WTC11 (cell line): Measurements from ENCODE around the gene RASEF. TPM values are rescaled to one million over a fixed set of nuclear protein-coding genes. Genes with fewer than 3 reads are reported as not detected.
A peak's percentile ranks its signal among the peaks of the same experiment; 100 is the strongest.

ENCODE experiments used
- ATAC-seq: fragments of 200-7000 bp; cut with Tn5 transposase; 2 replicates; pipeline ENCODE4 v1.10.0; 2021; ENCODE audit warnings: mild to moderate bottlenecking, moderate library complexity
- CTCF ChIA-PET: fragments of 300-600 bp; sonication (Branson Sonifier 250); formaldehyde crosslinking; loops from one replicate; lab custom pipeline; 2021; ENCODE audit warnings: antibody characterized with exemption; lab: Charles Lee
- POLR2A ChIA-PET: fragments of 350-600 bp; sonication (Branson Sonifier 250); formaldehyde crosslinking; loops from one replicate; lab custom pipeline; 2021; ENCODE audit warnings: antibody characterized with exemption; lab: Charles Lee
- DNase-seq: peaks from one replicate; pipeline ENCODE4 v3.0.0; 2021; ENCODE audit warnings: low spot score
- H3K27ac Mint-ChIP-seq: 2 replicates; pipeline ENCODE4 v1.8.0; 2021; ENCODE audit warnings: mixed read lengths
- H3K27me3 Mint-ChIP-seq: 2 replicates; pipeline ENCODE4 v1.8.0; 2021; ENCODE audit warnings: low read depth, mild to moderate bottlenecking, moderate library complexity, mixed read lengths
- H3K36me3 Mint-ChIP-seq: 2 replicates; pipeline ENCODE4 v1.8.0; 2021; ENCODE audit warnings: mixed read lengths
- H3K4me1 Mint-ChIP-seq: 2 replicates; pipeline ENCODE4 v1.8.0; 2022; ENCODE audit warnings: mixed read lengths
- H3K4me3 Mint-ChIP-seq: 2 replicates; pipeline ENCODE4 v1.8.0; 2021; ENCODE audit warnings: mild to moderate bottlenecking, moderate library complexity, mixed read lengths
- H3K9me3 Mint-ChIP-seq: 2 replicates; pipeline ENCODE4 v1.8.0; 2021; ENCODE audit warnings: mixed read lengths
- ESRRA ChIP-seq: sonication (generic); formaldehyde crosslinking; IDR thresholded peaks from 2 replicates; pipeline ENCODE4 v1.8.1; 2022; ENCODE audit warnings: mild to moderate bottlenecking, missing genetic modification reagents, borderline replicate concordance
- FOXP1 ChIP-seq: sonication (generic); formaldehyde crosslinking; IDR thresholded peaks from 2 replicates; pipeline ENCODE4 v1.8.0; 2022; ENCODE audit warnings: missing genetic modification reagents, mild to moderate bottlenecking, moderate library complexity, borderline replicate concordance
- HMGA2 ChIP-seq: fragments of 250-450 bp; sonication (Bioruptor Pico); IDR thresholded peaks from 2 replicates; pipeline ENCODE4 v1.4.0; 2021; ENCODE audit warnings: mild to moderate bottlenecking, moderate library complexity
- MYBL2 ChIP-seq: sonication (generic); formaldehyde crosslinking; IDR thresholded peaks from 2 replicates; pipeline ENCODE4 v1.8.1; 2023; ENCODE audit warnings: mild to moderate bottlenecking, moderate library complexity, missing genetic modification reagents
- NFATC4 ChIP-seq: fragments of 250-450 bp; sonication (Bioruptor Pico); IDR thresholded peaks from 2 replicates; pipeline ENCODE4 v1.9.0; 2021; ENCODE audit warnings: mild to moderate bottlenecking
- NFE2L1 ChIP-seq: sonication (generic); formaldehyde crosslinking; IDR thresholded peaks from 2 replicates; pipeline ENCODE4 v1.8.1; 2023; ENCODE audit warnings: missing genetic modification reagents
- NFYB ChIP-seq: sonication (generic); formaldehyde crosslinking; conservative IDR thresholded peaks from 2 replicates; pipeline ENCODE4 v1.8.0; 2022; ENCODE audit warnings: low read depth, missing genetic modification reagents
- NR3C1 ChIP-seq: sonication (generic); formaldehyde crosslinking; conservative IDR thresholded peaks from 2 replicates; pipeline ENCODE4 v1.8.1; 2023; ENCODE audit warnings: low read depth, mild to moderate bottlenecking, missing genetic modification reagents
- OVOL2 ChIP-seq: fragments of 250-450 bp; sonication (Bioruptor Pico); IDR thresholded peaks from 2 replicates; pipeline ENCODE4 v1.9.0; 2021; ENCODE audit warnings: mild to moderate bottlenecking, borderline replicate concordance
- RORB ChIP-seq: fragments of 250-450 bp; sonication (Bioruptor Pico); IDR thresholded peaks from 2 replicates; pipeline ENCODE4 v1.9.0; 2021; ENCODE audit warnings: mild to moderate bottlenecking
- SMAD3 ChIP-seq: sonication (generic); formaldehyde crosslinking; IDR thresholded peaks from 2 replicates; pipeline ENCODE4 v1.8.0; 2022; ENCODE audit warnings: missing genetic modification reagents, mild to moderate bottlenecking, borderline replicate concordance
- SP1 ChIP-seq: sonication (generic); formaldehyde crosslinking; conservative IDR thresholded peaks from 2 replicates; pipeline ENCODE4 v1.8.1; 2022; ENCODE audit warnings: missing genetic modification reagents
- ZNF138 ChIP-seq: sonication (generic); formaldehyde crosslinking; conservative IDR thresholded peaks from 2 replicates; pipeline ENCODE4 v1.8.1; 2022; ENCODE audit warnings: mild to moderate bottlenecking, moderate library complexity, missing genetic modification reagents
- ZNF317 ChIP-seq: sonication (generic); formaldehyde crosslinking; IDR thresholded peaks from 2 replicates; pipeline ENCODE4 v1.8.1; 2023; ENCODE audit warnings: low read depth, mild to moderate bottlenecking, moderate library complexity, missing genetic modification reagents, borderline replicate concordance
- total RNA-seq: library from RNA; stranded (reverse); gene quantifications from 3 replicates; pipeline ENCODE4 v1.2.3, GENCODE V29; 2021
- TF ChIP-seq, protein P1 (sequence below): sonication (generic); formaldehyde crosslinking; IDR thresholded peaks from 2 replicates; pipeline ENCODE4 v1.8.1; 2023; ENCODE audit warnings: mild to moderate bottlenecking, missing genetic modification reagents, moderate library complexity
- TF ChIP-seq, protein P2 (sequence below): sonication (generic); formaldehyde crosslinking; IDR thresholded peaks from 2 replicates; pipeline ENCODE4 v1.8.0; 2022; ENCODE audit warnings: mild to moderate bottlenecking, missing genetic modification reagents
- TF ChIP-seq, protein P3 (sequence below): fragments of 250-450 bp; sonication (Bioruptor Pico); IDR thresholded peaks from 2 replicates; pipeline ENCODE4 v1.9.0; 2021; ENCODE audit warnings: mild to moderate bottlenecking
- TF ChIP-seq, protein P4 (sequence below): sonication (generic); formaldehyde crosslinking; IDR thresholded peaks from 2 replicates; pipeline ENCODE4 v1.8.0; 2022; ENCODE audit warnings: mild to moderate bottlenecking, missing genetic modification reagents
- TF ChIP-seq, protein P5 (sequence below): fragments of 250-450 bp; sonication (Bioruptor Pico); IDR thresholded peaks from 2 replicates; pipeline ENCODE4 v2.1.2; 2022; ENCODE audit warnings: mild to moderate bottlenecking, moderate library complexity
- TF ChIP-seq, protein P6 (sequence below): sonication (generic); formaldehyde crosslinking; IDR thresholded peaks from 2 replicates; pipeline ENCODE4 v1.8.1; 2023; ENCODE audit warnings: mild to moderate bottlenecking, missing genetic modification reagents

RASEF gene
- total RNA-seq, 1 experiment from 2014 or later, result 6.5 TPM

DNA sequence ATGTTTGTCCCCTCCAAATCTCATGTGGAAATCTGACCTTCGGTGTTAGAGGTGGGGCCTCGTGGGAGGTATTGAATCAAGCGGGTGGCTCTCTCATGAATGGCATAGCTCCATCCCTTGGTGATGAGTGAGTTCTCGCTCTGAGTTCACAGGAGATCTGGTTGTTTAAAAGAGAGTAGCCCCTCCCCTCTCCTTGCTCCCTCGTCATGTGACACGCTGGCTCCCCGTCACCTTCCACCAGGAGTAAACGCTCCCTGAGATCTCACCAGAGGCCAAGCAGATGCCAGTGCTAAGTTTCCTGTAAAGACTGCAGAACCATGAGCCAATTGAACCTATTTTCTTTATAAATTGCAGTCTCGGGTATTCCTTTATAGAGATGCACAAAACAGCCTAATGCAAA, 74.5 kb downstream of the RASEF start:
- H3K36me3 Mint-ChIP-seq, result peaks cover 6% of the 10 kb centered on the region; the same call in 1 of the 2 replicates
- H3K27ac Mint-ChIP-seq, result no peak overlapping the region
- CTCF ChIA-PET, result no interaction called here
- DNase-seq, result peak; percentile 14
- H3K9me3 Mint-ChIP-seq, result no peaks in the 10 kb centered on the region
- H3K4me3 Mint-ChIP-seq, result no peak overlapping the region
- no peaks in the 10 kb centered on the region for H3K27me3 Mint-ChIP-seq
- TF ChIP-seq MYBL2 (CRISPR knock-in tag), result no peak
- TF ChIP-seq, protein P1, sequence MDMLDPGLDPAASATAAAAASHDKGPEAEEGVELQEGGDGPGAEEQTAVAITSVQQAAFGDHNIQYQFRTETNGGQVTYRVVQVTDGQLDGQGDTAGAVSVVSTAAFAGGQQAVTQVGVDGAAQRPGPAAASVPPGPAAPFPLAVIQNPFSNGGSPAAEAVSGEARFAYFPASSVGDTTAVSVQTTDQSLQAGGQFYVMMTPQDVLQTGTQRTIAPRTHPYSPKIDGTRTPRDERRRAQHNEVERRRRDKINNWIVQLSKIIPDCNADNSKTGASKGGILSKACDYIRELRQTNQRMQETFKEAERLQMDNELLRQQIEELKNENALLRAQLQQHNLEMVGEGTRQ, result peak; percentile 82
- TF ChIP-seq, protein P2, sequence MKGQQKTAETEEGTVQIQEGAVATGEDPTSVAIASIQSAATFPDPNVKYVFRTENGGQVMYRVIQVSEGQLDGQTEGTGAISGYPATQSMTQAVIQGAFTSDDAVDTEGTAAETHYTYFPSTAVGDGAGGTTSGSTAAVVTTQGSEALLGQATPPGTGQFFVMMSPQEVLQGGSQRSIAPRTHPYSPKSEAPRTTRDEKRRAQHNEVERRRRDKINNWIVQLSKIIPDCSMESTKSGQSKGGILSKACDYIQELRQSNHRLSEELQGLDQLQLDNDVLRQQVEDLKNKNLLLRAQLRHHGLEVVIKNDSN (CRISPR knock-in tag), result peak; percentile 47; the same call in 1 of the 2 replicates
- POLR2A ChIA-PET, result no interaction called here
- peak; percentile 90 for ATAC-seq
- H3K4me1 Mint-ChIP-seq, result peaks cover 7% of the 10 kb centered on the region; the same call in 1 of the 2 replicates

DNA sequence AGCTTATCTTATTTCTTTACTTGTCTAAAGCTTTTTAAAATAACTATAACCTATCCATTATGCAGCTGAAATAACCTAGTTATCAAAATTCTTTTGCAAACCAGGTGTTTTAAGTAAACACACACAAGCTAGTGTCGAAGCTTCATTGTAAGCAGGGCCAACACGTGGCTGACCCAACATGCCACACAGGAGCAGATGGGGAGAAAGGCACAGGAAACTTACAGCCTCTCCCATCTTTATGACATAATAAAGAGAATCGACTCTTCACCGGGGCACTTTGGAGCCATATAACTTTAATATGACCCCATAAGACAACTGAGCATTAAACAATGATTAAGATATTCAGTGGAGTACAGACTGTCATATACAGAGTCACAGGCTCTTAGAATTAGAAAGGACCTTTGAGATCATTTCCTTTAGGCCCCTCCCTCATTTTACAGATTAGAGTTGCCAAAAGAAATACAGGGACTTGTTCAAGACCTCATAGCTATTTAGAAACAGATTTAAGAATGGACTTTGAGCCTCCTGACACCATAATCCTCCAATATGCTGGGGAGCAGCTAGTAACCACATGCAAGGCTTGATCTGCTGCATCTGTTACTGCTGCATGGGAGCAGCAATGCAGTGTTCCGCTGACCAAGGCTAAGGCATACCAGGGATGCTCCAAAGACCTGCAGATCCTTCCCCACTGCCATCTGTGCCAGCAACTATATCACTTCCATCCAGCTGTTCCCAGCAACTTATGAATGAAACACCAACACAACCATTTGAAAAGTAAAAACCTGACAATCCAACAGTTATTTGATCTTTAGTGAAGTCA, 75.4 kb downstream of the RASEF start:
- ChIA-PET CTCF (no interaction called here), POLR2A (no interaction called here)
- H3K36me3 Mint-ChIP-seq, result peaks cover 6% of the 10 kb centered on the region; the same call in 1 of the 2 replicates
- no peaks in the 10 kb centered on the region for H3K27me3 Mint-ChIP-seq
- no peaks in the 10 kb centered on the region for H3K9me3 Mint-ChIP-seq
- no peak for TF ChIP-seq ESRRA (CRISPR knock-in tag)
- no peak for TF ChIP-seq ZNF138
- no peak for TF ChIP-seq OVOL2 (CRISPR knock-in tag)
- TF ChIP-seq, protein P3, sequence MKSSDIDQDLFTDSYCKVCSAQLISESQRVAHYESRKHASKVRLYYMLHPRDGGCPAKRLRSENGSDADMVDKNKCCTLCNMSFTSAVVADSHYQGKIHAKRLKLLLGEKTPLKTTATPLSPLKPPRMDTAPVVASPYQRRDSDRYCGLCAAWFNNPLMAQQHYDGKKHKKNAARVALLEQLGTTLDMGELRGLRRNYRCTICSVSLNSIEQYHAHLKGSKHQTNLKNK (CRISPR knock-in tag), result no peak
- TF ChIP-seq, protein P4, sequence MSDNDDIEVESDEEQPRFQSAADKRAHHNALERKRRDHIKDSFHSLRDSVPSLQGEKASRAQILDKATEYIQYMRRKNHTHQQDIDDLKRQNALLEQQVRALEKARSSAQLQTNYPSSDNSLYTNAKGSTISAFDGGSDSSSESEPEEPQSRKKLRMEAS (CRISPR knock-in tag), result no peak
- TF ChIP-seq, protein P5, sequence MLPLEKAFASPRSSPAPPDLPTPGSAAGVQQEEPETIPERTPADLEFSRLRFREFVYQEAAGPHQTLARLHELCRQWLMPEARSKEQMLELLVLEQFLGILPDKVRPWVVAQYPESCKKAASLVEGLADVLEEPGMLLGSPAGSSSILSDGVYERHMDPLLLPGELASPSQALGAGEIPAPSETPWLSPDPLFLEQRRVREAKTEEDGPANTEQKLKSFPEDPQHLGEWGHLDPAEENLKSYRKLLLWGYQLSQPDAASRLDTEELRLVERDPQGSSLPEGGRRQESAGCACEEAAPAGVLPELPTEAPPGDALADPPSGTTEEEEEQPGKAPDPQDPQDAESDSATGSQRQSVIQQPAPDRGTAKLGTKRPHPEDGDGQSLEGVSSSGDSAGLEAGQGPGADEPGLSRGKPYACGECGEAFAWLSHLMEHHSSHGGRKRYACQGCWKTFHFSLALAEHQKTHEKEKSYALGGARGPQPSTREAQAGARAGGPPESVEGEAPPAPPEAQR (CRISPR knock-in tag), result no peak
- TF ChIP-seq SMAD3 (CRISPR knock-in tag), result no peak
- no peak for TF ChIP-seq NFE2L1 (CRISPR knock-in tag)
- TF ChIP-seq FOXP1 (CRISPR knock-in tag), result no peak
- TF ChIP-seq RORB (CRISPR knock-in tag), result no peak
- no peak for TF ChIP-seq ZNF317 (CRISPR knock-in tag)
- no peak for TF ChIP-seq SP1 (CRISPR knock-in tag)
- no peak for TF ChIP-seq NFYB
- TF ChIP-seq, protein P6, sequence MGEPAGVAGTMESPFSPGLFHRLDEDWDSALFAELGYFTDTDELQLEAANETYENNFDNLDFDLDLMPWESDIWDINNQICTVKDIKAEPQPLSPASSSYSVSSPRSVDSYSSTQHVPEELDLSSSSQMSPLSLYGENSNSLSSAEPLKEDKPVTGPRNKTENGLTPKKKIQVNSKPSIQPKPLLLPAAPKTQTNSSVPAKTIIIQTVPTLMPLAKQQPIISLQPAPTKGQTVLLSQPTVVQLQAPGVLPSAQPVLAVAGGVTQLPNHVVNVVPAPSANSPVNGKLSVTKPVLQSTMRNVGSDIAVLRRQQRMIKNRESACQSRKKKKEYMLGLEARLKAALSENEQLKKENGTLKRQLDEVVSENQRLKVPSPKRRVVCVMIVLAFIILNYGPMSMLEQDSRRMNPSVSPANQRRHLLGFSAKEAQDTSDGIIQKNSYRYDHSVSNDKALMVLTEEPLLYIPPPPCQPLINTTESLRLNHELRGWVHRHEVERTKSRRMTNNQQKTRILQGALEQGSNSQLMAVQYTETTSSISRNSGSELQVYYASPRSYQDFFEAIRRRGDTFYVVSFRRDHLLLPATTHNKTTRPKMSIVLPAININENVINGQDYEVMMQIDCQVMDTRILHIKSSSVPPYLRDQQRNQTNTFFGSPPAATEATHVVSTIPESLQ (CRISPR knock-in tag), result no peak
- TF ChIP-seq HMGA2 (CRISPR knock-in tag), result no peak
- TF ChIP-seq NFATC4 (CRISPR knock-in tag), result no peak
- TF ChIP-seq NR3C1 (CRISPR knock-in tag), result no peak
- H3K27ac Mint-ChIP-seq, result no peak overlapping the region
- no peak overlapping the region for H3K4me3 Mint-ChIP-seq
- no peak for DNase-seq
- H3K4me1 Mint-ChIP-seq, result peaks cover 7% of the 10 kb centered on the region; the same call in 1 of the 2 replicates
- ATAC-seq, result no peak
